HL-60 (cell line): ENCODE measurements around the gene MACROD2.

Experiments
- POLR2AphosphoS5 ChIP-seq: IDR thresholded peaks from 2 replicates; pipeline ENCODE4 v1.6.1; 2012; ENCODE audit warnings: low read depth
- TF ChIP-seq, protein P1 (sequence below): IDR thresholded peaks from one replicate; pipeline ENCODE4 v1.5.1; 2011; ENCODE audit warnings: low read length, control low read depth, inconsistent platforms; ENCODE audit not compliant: insufficient read depth

DNA sequence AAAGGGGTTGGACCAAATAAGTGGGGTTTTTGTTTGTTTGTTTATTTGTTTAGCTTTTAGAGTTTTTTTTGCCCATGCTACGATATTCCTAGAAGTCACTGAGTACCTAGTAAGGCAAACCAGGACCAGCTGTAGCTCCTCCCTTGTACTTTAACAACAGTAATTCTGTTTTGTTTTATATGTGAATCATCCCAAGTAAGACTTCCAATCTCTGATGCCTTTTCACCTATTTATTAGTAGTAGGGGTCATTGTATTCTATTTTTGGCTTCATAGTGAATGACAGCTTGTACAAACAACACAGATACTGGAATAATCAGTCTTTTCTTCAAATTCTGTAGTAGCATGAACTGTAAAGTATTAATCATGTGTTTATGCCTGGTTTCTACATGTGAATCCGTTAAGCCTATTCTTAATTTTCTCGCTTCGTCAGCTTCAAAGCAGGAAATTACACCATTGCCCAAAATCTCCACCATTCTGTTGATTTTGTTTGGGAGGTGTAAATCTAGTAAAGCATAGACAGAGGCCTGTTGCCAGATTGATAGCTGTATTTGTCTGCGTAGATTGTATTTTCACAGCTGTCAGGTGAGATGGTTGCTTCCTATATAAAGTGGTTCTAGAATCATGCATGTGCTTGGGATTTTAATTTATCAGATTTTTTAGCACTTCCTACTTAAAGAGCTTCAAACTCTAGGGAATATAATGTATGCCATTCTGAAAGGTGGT lies 493.6 kb downstream of the MACROD2 start:
- TF ChIP-seq, protein P1, sequence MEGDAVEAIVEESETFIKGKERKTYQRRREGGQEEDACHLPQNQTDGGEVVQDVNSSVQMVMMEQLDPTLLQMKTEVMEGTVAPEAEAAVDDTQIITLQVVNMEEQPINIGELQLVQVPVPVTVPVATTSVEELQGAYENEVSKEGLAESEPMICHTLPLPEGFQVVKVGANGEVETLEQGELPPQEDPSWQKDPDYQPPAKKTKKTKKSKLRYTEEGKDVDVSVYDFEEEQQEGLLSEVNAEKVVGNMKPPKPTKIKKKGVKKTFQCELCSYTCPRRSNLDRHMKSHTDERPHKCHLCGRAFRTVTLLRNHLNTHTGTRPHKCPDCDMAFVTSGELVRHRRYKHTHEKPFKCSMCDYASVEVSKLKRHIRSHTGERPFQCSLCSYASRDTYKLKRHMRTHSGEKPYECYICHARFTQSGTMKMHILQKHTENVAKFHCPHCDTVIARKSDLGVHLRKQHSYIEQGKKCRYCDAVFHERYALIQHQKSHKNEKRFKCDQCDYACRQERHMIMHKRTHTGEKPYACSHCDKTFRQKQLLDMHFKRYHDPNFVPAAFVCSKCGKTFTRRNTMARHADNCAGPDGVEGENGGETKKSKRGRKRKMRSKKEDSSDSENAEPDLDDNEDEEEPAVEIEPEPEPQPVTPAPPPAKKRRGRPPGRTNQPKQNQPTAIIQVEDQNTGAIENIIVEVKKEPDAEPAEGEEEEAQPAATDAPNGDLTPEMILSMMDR = no peak
- no peak for TF ChIP-seq POLR2AphosphoS5
